ENCODE results near the gene OSBPL1A.

Gene OSBPL1A

DNA sequence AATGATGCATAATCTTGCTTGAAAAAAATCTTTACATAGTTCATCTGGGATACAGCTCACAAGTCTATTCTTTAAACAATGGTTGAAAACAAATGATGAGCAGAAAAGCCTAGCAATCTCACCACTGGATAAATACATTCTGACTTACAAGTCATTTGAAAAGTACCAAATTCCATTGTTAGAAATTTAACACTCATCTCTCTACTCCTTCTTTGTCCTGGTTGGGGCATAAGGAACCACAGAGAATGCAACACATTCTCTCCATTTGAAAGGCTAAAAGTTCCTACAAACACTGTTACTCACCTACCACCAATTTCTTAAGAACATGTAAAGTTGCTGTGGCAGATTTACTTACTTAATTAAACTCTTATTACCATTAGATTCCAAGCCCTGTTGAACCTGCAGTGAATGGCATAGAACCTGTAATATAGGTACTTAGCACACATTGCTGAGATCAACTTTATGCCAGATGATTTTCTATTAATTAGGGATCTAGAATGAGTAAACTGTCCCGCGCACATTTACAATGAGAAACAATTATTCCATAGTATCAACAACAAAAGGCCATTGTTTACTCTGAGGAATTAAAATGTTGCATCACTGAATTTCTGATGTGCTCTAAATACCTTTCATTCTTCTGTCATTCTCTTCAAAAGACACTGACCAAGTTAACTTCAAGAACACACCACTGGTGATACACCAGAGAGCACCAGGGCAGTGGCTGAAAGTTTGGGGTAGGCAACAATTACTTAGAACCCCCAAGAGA is 189.2 kb downstream of the OSBPL1A start:
- DNase-seq = no peak

- no peak for DNase-seq
These were observed 192.7 kb downstream of the OSBPL1A start for GRCh38 chr18:24204904-24205303.

DNA sequence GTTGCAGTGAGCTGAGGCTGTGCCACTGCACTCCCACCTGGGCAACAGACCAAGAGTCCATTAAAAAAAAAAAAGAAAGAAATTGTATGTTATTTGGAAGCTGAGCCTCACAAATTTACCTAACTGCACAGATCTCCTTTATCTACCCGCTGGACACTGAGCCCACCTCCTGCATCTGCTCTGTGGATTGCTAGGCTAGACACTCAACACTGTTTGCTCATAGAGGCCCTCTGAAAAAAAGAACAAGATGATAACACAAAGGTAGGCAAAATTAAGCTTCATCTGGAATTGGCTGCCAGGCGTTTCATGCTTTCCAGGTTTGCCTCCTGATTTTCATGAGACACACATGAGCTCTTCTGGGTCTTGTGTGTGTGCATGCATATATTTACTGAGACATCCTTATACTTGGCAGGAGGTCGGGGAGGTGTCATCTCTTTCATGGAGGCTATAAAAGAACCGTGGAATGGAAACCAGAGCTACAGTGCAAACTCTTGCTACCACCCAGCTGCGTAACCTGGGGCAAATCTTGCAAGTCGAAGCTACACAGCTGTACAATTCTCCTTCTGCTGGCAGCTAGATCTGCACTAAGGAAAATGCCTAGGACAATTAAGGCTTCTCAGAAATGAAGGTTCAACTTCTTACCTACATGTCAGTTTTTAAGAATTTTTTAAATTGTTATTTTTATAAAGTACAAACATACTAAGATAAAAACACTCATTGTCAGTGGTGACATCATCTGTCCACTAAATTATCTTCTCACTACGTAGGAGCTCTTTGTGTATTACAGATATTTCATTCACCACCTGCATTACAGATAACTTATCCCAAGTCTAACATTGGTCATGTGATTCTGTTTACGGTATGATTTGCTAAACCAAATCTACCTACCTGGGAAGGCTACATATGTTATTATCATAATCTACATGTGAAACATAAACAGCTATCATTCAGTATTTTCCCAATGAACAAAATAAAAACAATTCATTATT is 195.6 kb downstream of the OSBPL1A start:
- no peak for DNase-seq

DNA sequence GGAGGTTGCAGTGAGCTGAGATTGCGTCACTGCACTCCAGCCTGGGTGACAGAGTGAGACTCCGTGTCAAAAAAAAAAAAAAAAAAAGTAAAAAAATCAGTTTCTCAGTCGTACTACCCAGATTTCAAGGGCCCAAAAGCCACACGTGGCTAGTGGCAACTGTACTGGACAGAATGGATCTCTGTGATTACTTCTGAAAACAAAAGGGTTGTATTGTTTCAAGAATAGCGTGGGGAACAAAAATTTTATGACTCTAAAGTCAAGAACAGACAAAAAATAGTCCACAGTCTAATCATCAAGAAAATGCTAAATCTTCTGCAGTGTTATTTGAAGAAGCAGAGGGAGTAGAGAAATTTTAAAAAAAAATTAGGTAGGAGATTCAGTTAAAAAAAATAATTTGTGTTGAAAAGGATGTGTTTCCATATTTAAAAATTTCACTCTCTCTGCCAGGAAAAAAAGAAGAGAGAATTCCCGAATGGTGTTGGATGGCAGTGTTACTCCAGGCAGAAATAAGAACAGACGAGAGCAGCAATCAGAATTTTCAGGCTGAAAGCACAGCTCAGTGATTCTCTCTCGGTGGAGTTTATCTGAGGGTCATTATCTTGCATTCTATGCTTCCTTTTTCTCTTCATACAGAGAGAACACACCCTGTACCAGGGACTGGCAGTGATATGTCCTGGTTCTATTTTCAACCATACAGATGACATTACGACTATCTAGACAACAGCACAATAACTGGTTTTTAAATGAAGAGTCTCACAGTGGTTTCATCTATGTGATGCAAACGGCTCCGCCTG is 196.9 kb downstream of the OSBPL1A start:
- DNase-seq = no peak

DNA sequence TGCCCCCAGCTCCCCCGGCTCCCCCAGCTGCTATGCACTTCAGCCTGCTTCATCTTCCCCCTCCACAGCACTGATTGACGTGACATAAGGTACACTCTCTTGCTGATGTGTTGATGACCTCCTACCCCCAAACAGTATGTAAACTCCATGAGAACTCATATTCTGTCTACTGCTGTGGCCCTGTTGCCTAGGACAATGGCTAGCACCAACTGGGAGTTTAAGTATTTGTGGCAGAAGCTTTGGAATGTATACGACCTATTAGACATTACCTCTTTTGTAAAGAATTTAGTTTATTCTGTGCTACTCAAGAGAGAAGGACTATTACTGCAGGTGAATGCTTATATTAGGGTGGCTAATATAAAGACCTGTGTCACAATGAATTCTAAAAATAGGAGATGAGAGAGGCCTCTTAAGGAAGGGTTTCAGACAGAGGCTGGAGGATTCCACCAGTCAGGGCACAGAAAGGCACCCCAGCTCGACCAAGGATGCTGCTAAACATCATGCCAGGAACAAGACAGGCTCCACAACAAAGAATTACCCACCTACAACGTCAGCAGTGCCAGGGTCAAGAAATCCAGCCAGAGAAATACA is 198.2 kb downstream of the OSBPL1A start:
- no peak for DNase-seq

DNA sequence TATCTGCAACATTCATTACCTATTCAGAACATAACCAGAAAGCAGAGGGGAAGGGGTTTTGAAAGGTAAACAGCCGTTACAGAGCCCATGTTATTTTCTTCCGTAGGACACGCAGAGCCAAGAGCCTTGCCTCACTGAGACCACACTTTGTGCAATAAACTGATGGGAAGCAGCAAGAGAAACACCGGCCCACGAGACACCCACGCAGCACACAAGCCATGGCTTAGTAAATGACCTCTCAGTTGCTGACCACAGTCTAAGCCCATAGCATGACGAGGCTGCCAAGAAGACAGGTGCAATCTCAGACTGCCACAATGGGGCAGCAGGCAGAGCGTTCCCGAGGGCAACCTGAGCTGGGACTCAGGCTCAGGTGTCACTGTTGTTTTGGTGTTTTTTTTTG is 199.2 kb downstream of the OSBPL1A start:
- no peak for DNase-seq

GRCh38 chr18:24197412-24197811 is 200.2 kb downstream of the OSBPL1A start:
- DNase-seq = no peak

- DNase-seq = no peak
These were observed 200.9 kb downstream of the OSBPL1A start for GRCh38 chr18:24196764-24197163.

- no peak for DNase-seq
These were observed 202.1 kb downstream of the OSBPL1A start for GRCh38 chr18:24195296-24196053.

GRCh38 chr18:24190590-24190989 is 207.0 kb downstream of the OSBPL1A start:
- no peak for DNase-seq

DNA sequence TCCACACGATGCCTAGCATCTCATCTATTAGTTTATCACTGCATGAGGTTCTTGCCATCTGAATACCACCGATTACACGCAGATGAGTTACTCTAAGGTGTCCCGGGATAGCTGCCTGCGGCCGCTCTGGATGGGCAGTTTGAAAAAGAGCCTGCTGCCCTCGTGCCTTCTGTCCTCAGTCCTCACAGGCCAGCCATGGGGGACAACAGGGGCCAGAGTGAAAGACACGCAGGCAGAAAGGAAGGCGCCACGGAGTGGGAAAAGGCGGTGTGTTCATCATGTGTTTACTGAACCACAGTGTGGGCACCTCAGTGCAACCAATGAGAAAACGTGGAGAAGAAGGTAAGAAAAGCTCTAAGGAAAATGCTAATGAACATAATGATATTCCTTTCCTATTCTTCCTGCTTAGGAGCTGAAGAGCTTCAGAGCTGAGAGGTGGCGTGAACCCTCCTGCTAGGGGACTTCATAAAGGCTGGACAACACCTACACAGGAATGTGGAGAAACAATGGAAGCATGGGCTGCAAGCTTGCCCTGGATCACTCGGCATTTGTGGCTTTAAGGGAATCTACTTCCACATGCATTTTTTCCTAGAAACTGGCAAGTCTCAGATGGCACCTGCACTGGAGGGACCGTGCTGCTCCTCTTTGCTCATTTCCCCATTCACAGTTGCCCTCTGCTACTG is 207.8 kb downstream of the OSBPL1A start:
- DNase-seq = no peak

- DNase-seq = no peak
These were observed 208.6 kb downstream of the OSBPL1A start for GRCh38 chr18:24189007-24189528.

DNA sequence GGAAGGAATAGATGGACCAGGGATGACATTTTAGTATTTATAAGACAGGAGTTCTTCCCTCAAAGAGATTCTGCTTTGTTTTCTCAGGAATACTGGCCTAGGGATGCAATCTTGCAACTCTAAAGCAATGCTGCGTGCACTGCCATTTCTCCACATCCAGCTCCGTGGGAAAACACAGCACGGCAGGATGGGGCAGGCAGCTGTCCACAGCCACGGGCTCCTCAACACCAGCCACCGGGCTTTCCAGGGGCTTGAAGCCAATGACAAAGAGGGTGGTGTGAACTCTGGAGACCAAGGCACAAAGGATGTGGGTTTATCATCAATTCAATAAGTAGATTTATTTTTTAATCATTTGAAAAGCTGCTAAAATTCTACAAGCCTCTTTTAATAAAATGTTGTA is 209.5 kb downstream of the OSBPL1A start:
- no peak for DNase-seq

GRCh38 chr18:24187689-24188088 is 209.9 kb downstream of the OSBPL1A start:
- DNase-seq = no peak

GRCh38 chr18:24187049-24187448 is 210.6 kb downstream of the OSBPL1A start:
- DNase-seq = no peak

GRCh38 chr18:24185805-24186204 is 211.8 kb downstream of the OSBPL1A start:
- no peak for DNase-seq

DNA sequence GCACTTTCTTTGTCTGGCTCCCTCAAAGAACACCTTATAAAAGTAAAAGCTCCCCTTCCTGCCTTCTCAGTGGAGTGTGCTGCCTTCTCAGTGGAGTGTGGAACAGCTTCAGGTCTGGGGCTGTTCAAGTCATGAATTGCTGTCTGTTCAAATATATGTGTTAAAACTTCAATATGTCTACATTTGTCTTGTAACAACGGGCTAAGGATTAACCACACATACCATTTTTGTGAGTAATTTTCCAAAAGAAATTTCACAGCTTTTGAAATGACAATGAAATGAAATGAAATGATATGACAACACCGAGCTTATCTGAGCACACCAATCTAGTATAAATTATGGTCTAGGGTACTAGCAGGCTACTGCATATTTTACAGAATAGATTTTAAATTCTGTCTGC is 215.8 kb downstream of the OSBPL1A start:
- DNase-seq = no peak

- no peak for DNase-seq
These were observed 217.6 kb downstream of the OSBPL1A start for GRCh38 chr18:24180048-24180447.

GRCh38 chr18:24177499-24178133 is 220.0 kb downstream of the OSBPL1A start:
- no peak for DNase-seq

DNA sequence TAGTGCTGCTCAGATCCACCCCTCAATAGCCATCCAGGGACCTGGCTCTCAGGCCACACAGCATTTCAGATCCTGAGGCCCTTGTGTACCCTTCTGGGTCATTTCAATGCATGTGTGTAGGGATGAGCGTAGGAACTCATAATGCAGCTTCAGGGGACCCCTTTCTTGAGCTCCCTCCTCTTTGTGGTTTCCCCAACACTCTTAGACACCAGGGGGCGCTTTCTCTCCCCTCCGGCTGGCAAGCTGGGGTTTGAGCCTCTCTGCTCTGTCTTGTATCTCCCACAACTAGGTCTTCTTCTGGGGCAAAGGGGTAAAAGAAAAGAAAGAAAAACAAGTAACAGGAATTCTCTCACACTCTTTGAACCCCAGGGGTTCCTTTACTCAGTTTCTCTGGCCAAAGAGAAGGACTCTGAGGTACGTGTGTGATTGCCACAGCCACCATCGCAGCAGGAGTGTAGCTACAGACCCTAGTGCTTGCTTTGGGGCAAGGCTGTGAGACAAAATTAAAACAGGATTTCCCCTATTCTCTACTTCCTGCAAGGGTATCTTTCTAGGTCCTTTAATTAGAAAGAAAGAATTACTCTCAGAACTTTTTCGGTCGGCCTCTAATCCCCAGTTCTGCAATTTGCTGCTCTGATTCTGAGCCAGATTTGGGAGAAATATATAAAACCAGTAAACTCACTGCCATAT is 220.8 kb downstream of the OSBPL1A start:
- peak; percentile 40 for DNase-seq

All from CD4-positive, alpha-beta T cell treated with Interleukin-12 subunit alpha and Interleukin-12 subunit beta, for 1 hour (primary cell).